Psoas muscle (tissue), 8 donors: ENCODE data around the gene HINFP. TPM values are rescaled to one million over a fixed set of nuclear protein-coding genes. Genes with fewer than 3 reads are reported as not detected.
A peak's percentile ranks its signal among the peaks of the same experiment; 100 is the strongest.

ENCODE experiments used
- ATAC-seq, 4 donors: fragments of 200-7000 bp; cut with Tn5 transposase; one replicate each; pipeline ENCODE4 v1.9.1; 2020; ENCODE audit warnings: moderate library complexity in 3 of 4, mild to moderate bottlenecking in 2 of 4
- DNase-seq, 2 donors: peaks; one replicate each; pipeline ENCODE4 v3.0.0-alpha.2; 2020
- H3K27ac ChIP-seq: fragments of 200-600 bp; one replicate; pipeline ENCODE4 v1.8.0; 2022
- H3K27me3 ChIP-seq, 3 donors: fragments of 200-600 bp in 1 of 3; one replicate each; pipeline versions ENCODE4 v1.6.1 to v1.8.0; 2013 to 2022; ENCODE audit warnings: low read length in 2 of 3, mild to moderate bottlenecking in 2 of 3, moderate library complexity in 1 of 3; ENCODE audit not compliant: insufficient read depth in 3 of 3
- H3K36me3 ChIP-seq, 2 donors: fragments of 200-600 bp in 1 of 2; one replicate each; pipeline versions ENCODE4 v1.6.1 to v1.8.0; 2013 to 2022; ENCODE audit warnings: low read depth in 1 of 2, mild to moderate bottlenecking in 1 of 2, moderate library complexity in 1 of 2; ENCODE audit not compliant: insufficient read depth in 1 of 2
- H3K4me1 ChIP-seq: fragments of 200-600 bp; one replicate; pipeline ENCODE4 v1.8.0; 2022
- H3K4me3 ChIP-seq: fragments of 200-600 bp; one replicate; pipeline ENCODE4 v1.8.0; 2022; ENCODE audit warnings: mild to moderate bottlenecking
- H3K9me3 ChIP-seq: fragments of 200-600 bp; one replicate; pipeline ENCODE4 v1.8.0; 2022
- CTCF ChIP-seq: fragments of 200-600 bp; IDR thresholded peaks from one replicate; pipeline ENCODE4 v1.8.0; 2022; ENCODE audit warnings: antibody characterized with exemption
- WGBS, 3 donors: extraction: QIAGEN DNeasy Blood & Tissue Kit; methylation state at CpG; one replicate each; pipeline versions ENCODE4 v1.1.6 to v1.1.7; 2013; 5-methylcytosine and 5-hydroxymethylcytosine counted together
- intact Hi-C, 2 donors: fragments of 100-400 bp; cut with DNase I; formaldehyde crosslinking; loops; one replicate each; pipeline versions ENCODE4 v1.11.0 to v1.14.2; 2022
- polyA plus RNA-seq, 3 donors: library from polyadenylated mRNA; stranded (reverse); fragments of 200-250 nt; gene quantifications; one replicate each; pipeline ENCODE4 v1.2.3, GENCODE V29; 2013
- total RNA-seq, 4 donors: library from RNA; stranded (reverse); fragmentation: NEBNext Ultra II Directional in 2 of 4; extraction: Animal tissue kit (Norgen Biotek cat#: 25700) in 2 of 4; gene quantifications; one replicate each; pipeline versions ENCODE4 v1.2.1 to v1.2.4, GENCODE V29; 2021 to 2023
- donor health status: healthy with polysubstance abuse.
- donor health status: DM: no; HTN: no; CAD: no; lungs with moderate emphysema.
- donor health status: Bipolar disorder and iron deficiency.
- donor health status: healthy.
- donor health status: DM: yes; HTN: yes; CAD: no.
- donor health status: DM: no; HTN: no; CAD: no.
- donor health status: DM: no; HTN: no; CAD: no.
- donor health status: DM: yes; HTN: yes; CAD: no.

The HINFP gene
- total and polyA plus RNA-seq, 7 donors = 8.3 to 20.6 (median 12.7) TPM

GRCh38 chr11:119148720-119149017 lies 27.3 kb downstream of the HINFP start:
- Histone ChIP-seq H3K4me3 (peak overlapping the region; percentile 77), H3K4me1 (peaks cover 9% of the 10 kb centered on the region), H3K9me3 (no peaks in the 10 kb centered on the region), H3K27ac (no peak overlapping the region), H3K27me3 (peaks cover 0 to 10% (median 0%) of the 10 kb centered on the region in 3 donors), H3K36me3 (no peaks in the 10 kb centered on the region)
- intact Hi-C loops = loop anchor here (5.0 to 10.0 kb wide), 3 partner anchors 44 to 176 kb away; no protein-coding TSS in a partner anchor
- WGBS, 3 donors = 0 to 1% (median 1%) methylated on average over 15 to 16 of the region's 16 CpGs
- TF ChIP-seq CTCF = no peak
- DNase-seq (no peak), ATAC-seq (no peak)

GRCh38 chr11:119149018-119149785 lies 27.8 kb downstream of the HINFP start, which contains the start of gene ABCG4:
Gene ABCG4, plus strand, starts transcription at chr11:119149052. Its CDS starts 914 bp downstream, at chr11:119149966.
- intact Hi-C loops = loop anchor here (5.0 to 10.0 kb wide), 3 partner anchors 43 to 176 kb away; no protein-coding TSS in a partner anchor
- Histone ChIP-seq H3K9me3 (no peaks in the 10 kb centered on the region), H3K4me3 (peak within 1 kb of the TSS; percentile 77), H3K27ac (no peak within 1 kb of the TSS), H3K27me3 (peaks cover 0 to 10% (median 0%) of the 10 kb centered on the region in 3 donors), H3K4me1 (peaks cover 9% of the 10 kb centered on the region), H3K36me3 (no peaks in the 10 kb centered on the region)
- TF ChIP-seq CTCF = no peak
- 1 to 2% (median 1%) methylated on average over 33 to 73 of the region's 73 CpGs for WGBS, 3 donors
- DNase-seq (peak in 1 of 2 donors; percentile 33), ATAC-seq (peak; percentile 44 to 70 (median 54))

GRCh38 chr11:119149786-119150275 lies 28.5 kb downstream of the HINFP start:
- ATAC-seq (no peak), DNase-seq (no peak)
- peaks cover 0 to 10% (median 0%) of the 10 kb centered on the region in 3 donors for H3K27me3 ChIP-seq
- H3K36me3 ChIP-seq = no peaks in the 10 kb centered on the region
- H3K4me3 ChIP-seq = peak overlapping the region; percentile 77
- H3K4me1 ChIP-seq = peaks cover 9% of the 10 kb centered on the region
- no peaks in the 10 kb centered on the region for H3K9me3 ChIP-seq
- no peak for TF ChIP-seq CTCF
- WGBS, 3 donors = 41 to 46% (median 46%) methylated on average over 29 to 33 of the region's 33 CpGs
- no peak overlapping the region for H3K27ac ChIP-seq
- intact Hi-C loops = loop anchor here (5.0 to 10.0 kb wide), 3 partner anchors 42 to 175 kb away; no protein-coding TSS in a partner anchor

GRCh38 chr11:119152043-119152442 lies 30.7 kb downstream of the HINFP start:
- intact Hi-C loops = no loop called here
- no peaks in the 10 kb centered on the region for H3K9me3 ChIP-seq
- no peak overlapping the region for H3K27ac ChIP-seq
- WGBS, 3 donors = 83 to 87% (median 86%) methylated on average over 9 of the region's 9 CpGs
- peaks cover 0 to 10% (median 0%) of the 10 kb centered on the region in 3 donors for H3K27me3 ChIP-seq
- no peak for ATAC-seq
- no peak for DNase-seq
- peaks cover 9% of the 10 kb centered on the region for H3K4me1 ChIP-seq
- H3K36me3 ChIP-seq = no peaks in the 10 kb centered on the region
- no peak for TF ChIP-seq CTCF
- H3K4me3 ChIP-seq = no peak overlapping the region
